ENCODE results near the gene HOXB4.

HOXB4 gene

DNA sequence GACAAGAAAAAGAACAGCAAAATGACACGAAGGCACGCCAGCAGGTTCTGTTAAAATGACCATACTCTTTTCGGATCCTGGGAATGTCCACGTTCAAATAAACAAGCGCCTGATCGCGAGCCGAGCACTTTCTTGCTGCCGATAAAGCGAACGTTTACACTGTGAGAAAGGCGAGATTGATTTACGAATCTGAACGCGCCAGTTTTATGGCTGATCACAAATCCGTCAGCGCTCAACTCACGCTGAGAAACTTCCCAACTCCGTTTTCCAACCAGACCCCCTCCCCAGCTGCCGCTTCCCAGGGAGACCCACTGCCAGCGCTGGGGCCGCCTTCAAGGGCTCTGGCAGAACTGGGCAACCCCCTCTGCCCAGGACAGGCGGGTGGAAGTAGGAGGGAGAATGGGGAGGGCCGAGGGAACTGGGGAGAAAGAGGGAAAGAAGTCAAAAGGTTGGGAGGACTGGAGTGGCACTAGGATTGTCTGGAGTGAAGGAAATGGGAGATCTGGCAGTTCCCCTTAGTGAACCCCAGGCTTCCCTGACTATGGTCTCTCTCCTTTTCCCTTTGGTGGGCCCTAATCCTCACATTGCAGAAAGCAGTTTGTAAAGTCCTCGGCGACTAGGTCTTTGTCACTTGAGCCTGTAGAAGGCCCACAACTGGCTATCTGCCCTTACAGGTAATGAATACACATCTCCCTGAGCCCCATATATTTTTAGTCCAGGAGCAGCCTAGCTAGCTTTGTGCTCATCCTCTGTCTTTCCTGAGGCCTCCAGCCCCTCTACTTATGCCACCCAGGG is 6.9 kb downstream of the HOXB4 start:
- no peak for DNase-seq

DNA sequence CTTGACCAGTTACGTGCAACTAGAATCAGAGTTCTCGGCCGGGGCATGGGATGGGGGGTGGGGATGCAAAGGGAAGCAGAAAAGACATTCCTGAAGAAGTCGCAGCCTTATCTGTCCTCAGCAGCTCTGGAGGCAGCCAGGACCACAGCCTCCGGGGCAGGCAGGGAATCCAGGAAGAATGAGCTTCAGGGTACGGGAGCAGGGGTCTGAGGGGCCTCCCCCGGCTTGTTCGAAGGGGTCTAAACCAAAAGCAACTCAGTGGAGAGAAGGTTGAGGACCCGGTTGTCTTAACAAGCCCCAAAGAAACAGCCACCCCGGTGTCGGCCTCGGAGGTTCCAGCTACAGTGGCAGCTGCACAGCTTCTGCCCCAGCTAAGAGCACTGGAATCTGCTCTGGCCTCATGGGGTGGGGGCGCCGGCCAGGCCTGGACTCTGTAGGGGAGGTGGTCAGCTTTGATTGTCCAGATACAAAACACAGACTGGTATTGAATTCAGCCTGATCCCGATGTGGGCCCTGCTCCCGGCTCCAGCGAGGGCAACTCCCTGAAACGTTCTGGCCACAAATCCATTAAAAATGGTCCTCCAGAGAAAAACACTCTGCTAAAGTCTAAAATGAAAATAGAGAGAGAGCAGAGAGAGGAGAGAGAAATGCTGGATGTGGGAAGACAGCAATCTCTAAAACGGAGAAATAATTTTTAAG is 7.7 kb downstream of the HOXB4 start:
- DNase-seq, result no peak

GRCh38 chr17:48569674-48570324 is 8.4 kb downstream of the HOXB4 start:
- DNase-seq, result no peak

DNA sequence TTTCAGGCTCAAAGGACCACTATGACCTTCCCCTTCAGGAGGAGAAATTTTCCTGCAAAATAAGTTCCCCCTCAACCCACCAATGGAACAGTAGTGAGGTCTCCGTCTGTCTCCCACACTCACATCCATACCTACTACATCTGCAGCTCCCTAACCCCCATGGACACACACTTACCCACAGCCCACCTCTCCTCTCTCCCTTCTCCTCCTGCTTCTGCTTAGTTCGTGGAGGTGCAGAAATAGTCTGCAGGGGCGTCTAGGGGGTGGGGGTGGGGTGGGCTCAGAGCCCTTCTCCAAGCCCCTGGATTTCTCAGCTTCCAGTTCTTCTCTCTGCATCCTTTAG is 8.9 kb downstream of the HOXB4 start:
- DNase-seq, result no peak

- no peak for DNase-seq
Observed at GRCh38 chr17:48568499-48569239, 9.5 kb downstream of the HOXB4 start.

DNA sequence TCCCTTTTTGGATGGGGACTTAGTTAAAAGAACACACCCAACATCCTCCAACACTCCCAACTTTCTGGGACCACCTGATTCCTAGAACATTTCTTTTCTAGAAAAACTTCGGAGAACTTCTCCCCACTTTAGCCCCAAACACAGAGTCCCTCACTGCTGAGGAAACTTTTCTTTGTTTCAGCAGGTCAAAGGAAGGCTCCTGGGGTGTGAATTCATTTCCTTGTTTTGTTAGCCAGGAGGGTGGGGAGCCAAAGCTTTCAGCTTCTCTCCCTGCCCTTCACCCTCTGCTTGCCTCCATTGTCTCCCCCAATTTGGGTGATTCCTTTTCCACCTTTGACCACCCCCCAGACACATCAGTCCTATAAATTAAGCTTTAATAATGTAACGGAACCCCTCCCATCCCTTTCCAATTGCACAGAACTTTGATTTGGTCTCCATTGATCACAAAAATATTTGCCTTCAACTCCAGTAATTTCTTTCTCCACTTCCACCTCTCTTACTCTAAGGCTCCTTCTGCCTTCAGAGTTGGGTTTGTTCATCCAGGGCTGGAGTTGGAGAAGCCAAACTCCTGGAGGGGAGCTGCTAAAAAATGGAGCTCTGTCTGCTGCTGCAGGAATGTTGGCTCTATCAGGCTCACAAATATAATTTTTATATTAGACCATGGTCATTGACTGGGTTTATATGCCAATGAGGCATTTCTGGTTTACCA is 10.3 kb downstream of the HOXB4 start:
- DNase-seq, result no peak

GRCh38 chr17:48567209-48567608 is 10.9 kb downstream of the HOXB4 start:
- DNase-seq, result no peak

- no peak for DNase-seq
Observed at GRCh38 chr17:48566717-48567116, 11.4 kb downstream of the HOXB4 start.

- no peak for DNase-seq
Observed at GRCh38 chr17:48565925-48566710, 12.0 kb downstream of the HOXB4 start.

DNA sequence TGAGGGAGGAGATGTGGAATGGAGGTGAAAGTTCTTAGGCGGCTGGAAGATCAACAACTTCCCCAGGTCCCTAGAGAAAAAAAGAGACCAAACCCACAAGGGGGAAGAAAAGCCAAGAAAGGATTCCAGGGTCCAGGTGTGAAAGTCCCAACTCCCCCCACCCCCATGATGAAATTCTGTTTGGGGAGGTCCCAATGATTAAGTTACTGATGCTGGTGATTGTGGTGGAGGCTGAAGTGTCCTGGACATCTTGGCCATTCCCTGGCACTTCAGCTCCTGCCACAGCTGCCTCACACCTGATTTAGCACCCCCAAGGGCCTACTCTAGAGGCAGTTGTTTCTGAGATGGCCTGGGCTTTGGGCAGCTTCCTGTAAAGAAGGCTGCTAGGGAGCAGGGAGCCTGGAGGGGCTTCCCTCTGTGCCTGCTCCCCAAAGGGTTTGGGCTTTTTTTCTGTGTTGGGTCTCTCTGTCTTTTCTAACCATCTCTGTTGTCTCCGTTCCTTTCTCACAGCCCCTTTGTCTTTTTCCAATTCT is 13.1 kb downstream of the HOXB4 start:
- DNase-seq, result no peak

DNA sequence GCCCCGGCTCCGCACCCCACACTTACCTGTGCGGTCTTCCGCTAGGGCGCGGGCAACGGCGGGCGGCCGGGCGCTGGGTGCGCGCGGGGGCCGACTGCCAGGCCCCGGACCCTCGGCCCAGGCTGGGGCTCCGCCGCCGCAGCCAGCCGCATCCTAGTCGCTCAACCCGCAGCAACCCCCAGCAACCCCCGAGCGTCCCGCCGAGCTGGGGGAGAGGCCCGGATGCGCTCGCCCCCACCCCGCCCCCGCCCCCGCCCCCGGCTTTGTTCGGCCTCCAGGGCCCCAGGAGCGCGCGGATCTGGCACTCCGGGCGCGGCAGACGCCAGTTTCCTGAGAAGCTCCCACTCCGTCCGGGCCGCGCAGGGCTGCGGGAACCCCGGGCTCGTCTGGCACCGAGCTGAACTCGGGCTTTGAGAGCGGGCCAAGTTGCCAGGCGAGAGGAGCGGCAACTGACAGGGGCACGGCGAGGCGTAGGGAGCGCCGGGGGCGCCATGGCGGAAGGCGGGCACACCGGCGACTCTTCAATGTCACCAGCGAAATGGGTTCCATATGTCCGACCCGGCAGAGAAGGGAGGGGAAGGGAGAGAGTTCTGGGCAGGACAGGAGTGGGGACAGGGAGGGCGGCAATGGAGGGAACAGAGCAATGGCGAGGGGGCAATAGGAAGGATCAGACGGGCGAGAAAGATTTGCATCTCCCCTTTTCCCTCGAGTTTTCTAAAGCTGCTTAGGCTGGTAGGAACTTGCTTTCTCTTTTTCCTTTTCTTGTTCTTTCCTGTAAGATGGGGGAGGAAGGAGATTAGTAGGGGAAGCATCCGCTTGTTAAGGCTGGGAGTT is 13.7 kb downstream of the HOXB4 start:
- no peak for DNase-seq

DNA sequence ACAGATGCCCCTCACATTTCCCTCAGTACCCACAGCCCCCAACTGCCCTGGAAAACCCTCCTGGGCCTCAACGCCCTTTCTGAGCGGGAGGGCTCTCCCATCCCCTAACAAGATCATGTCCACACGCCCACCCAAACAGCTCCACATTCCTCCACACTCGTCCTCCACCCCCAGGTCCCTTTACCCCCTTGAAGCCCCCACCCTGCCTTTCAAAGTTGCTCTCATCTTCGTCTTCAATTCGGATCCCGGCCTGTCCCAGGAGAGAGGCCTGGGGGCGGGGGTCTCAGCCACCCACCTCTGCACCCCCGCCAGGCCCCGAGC is 14.3 kb downstream of the HOXB4 start:
- no peak for DNase-seq

DNA sequence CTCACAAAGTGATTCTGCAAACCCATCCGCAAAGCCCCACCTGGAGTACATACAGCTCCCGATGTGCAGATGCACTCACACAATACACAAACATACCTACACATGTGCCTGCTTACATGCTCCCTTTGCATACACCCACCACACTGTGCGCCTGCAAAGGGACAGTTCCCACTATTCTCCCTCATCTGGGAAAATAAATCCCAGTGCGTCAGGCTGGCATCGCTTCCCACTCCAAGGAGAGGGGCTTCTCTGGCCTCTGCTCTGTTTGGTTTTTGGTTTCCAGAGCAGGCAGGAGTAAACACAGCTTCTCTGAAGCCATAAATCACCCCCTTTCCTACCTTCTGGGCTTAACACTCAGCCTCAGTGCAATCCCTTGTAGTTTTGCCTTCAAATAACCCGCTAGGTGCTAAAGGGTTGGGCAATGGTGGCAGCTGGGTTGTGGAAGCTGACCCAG is 14.7 kb downstream of the HOXB4 start:
- no peak for DNase-seq

DNA sequence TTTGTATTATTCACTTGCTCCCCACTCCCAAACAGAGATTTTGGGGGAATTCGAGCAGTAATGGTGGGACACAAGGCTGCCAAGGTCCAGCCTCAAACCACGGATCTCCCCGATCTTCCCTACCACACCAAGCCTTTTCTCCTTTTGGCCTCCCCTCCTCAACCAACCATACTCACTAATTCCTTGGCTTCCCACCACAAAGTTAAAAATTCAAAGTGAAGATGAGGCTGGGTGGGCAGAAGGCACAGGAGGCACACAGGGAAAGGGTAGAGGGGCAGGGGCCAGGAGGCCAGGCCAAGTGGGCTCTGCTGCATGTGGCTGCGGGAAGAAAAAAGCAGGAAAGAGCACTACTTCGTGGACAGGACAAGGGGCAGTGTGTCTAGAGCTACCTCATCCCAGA is 15.2 kb downstream of the HOXB4 start:
- no peak for DNase-seq

DNA sequence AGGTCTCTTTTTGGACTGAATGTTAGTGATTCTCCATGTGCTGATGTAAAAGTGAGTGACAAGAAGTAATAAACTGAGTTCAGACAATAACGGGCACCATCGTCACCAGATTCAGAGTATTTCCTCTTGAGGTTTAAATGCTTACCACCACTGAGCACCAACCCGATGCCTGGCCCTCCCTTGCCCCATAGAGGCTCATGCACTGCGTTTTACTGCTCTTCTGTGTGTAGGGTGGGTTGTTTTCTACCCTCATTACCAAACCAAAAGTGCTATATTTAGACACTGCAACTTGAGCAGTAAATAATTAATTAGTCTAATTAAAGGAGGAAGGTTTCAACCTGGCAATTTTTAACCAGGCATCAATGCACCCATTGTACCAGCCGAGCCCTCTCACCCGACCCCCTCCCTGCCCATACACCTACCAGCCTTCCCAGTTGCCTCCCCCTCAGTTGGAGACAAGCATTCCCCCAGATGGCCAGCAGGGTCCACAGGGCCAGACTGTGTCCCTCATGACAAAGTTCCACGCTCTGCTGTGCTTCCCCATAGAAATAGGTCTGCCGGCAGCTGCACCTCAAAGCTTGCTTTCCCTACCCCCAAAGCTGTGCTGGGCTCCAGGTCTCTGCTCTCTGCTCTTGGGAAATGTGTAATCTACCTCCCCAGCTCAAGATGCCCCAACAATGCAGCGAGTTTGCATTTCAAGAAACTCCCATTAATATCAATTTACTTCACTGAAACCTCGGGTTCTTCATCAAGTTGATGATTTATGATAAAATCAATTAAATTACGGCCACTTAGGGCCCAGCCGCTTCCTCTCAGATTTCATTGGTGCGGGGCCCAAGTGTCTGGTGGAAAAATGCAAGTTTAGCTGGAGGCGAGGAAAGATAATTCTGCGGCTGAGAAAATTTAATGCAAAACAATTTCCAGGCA is 16.0 kb downstream of the HOXB4 start:
- no peak for DNase-seq

DNA sequence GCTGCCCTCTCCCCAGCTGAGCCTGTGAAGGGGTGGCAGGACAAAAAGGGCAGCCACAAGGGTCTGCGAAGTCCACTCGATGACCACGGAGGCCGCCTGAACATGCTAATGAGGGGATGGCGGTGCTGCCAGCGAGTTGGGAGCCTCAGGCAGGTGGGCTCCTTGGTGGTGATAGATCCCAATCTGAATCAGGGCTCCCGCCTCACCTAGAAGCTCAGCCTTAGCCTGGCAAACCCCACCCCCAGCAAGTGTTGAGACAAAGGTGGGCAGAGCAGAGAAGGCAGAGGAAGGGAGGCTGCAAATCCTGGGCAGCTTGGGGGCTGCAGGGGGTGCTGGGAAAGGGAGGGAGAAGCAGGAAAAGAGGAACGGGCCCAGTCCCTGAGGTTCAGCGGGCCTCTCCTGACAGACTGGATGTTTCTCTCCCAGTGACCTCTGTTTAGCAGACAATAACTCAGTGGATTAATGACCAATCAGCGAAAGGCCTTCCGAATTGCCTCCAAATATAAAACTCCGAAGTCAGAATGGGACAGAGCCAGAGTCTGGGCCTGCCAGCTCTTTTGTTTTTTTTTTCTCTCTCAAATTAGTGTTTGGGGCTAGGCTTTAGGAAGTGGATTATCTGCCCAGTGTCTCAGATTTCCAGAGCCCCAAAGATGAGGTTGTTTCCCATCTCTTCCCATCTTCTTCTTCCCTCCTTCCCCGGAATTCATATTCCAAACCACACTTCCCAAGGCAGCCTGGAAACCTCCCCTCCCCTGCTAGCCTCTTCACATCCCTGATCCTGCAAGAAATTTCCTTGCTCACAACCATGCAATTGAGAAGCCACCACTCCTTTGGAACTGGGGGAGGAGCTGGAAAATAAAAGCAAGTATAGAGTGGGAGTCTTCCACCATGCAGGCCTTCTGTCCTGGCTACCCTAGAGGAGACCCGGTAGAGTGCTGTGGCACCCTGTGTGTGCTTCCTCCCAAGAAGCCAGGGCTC is 18.0 kb downstream of the HOXB4 start:
- DNase-seq, result no peak

GRCh38 chr17:48559122-48559839 is 18.9 kb downstream of the HOXB4 start:
- DNase-seq, result no peak

GRCh38 chr17:48558831-48559121 is 19.4 kb downstream of the HOXB4 start:
- DNase-seq, result no peak
